Posterior cingulate gyrus (tissue), 11 donors: ENCODE results near the gene AQP2.

ENCODE experiments used
- DNase-seq, 10 donors: peaks; one replicate each; pipeline versions ENCODE4 v3.0.0 to v3.0.0-alpha.2; 2020 to 2021; ENCODE audit warnings: mixed read lengths in 3 of 10
- intact Hi-C: fragments of 100-400 bp; cut with DNase I; formaldehyde crosslinking; loops from one replicate; pipeline ENCODE4 v1.15.1; 2023

The AQP2 gene

GRCh38 chr12:49936925-49937324, 13.6 kb upstream of the AQP2 start:
- intact Hi-C loops = no loop called here
- DNase-seq = no peak

GRCh38 chr12:49937639-49938300, 12.8 kb upstream of the AQP2 start:
- intact Hi-C loops = no loop called here
- DNase-seq = peak in 2 of 10 donors; percentile 23 to 39

GRCh38 chr12:49939307-49939706, 11.2 kb upstream of the AQP2 start:
- DNase-seq = peak in 1 of 10 donors; percentile 38
- intact Hi-C loops = no loop called here

- peak in 2 of 10 donors; percentile 26 to 57 for DNase-seq
- intact Hi-C loops = no loop called here
These were observed 10.8 kb upstream of the AQP2 start for GRCh38 chr12:49939707-49940106.

- intact Hi-C loops = no loop called here
- peak in 2 of 10 donors; percentile 50 to 71 for DNase-seq
These were observed 8.7 kb upstream of the AQP2 start for GRCh38 chr12:49941556-49942511.

GRCh38 chr12:49942512-49942893, 8.0 kb upstream of the AQP2 start:
- intact Hi-C loops = no loop called here
- no peak for DNase-seq

GRCh38 chr12:49942921-49943624, 7.5 kb upstream of the AQP2 start:
- intact Hi-C loops = no loop called here
- peak in 2 of 10 donors; percentile 61 to 67 for DNase-seq

- no peak for DNase-seq
- intact Hi-C loops = no loop called here
These were observed 6.9 kb upstream of the AQP2 start for GRCh38 chr12:49943625-49943960.

- intact Hi-C loops = no loop called here
- peak in 2 of 10 donors; percentile 48 to 63 for DNase-seq
These were observed 6.5 kb upstream of the AQP2 start for GRCh38 chr12:49944046-49944445.

- intact Hi-C loops = loop anchor here (5.0 kb wide), 1 partner anchor 42 kb away; the partner anchor contains the start of gene FAIM2
These were observed 5.8 kb upstream of the AQP2 start for GRCh38 chr12:49944718-49945117.

GRCh38 chr12:49945394-49946080, 5.0 kb upstream of the AQP2 start:
- intact Hi-C loops = loop anchor here (5.0 kb wide), 1 partner anchor 43 kb away; the partner anchor contains the start of gene FAIM2
- peak; percentile 58 to 96 (median 84) for DNase-seq

More at GRCh38 chr12:49944718-49945117, 5.8 kb upstream of the AQP2 start:
- DNase-seq = peak in 2 of 10 donors; percentile 36 to 61

- intact Hi-C loops = loop anchor here (5.0 kb wide), 1 partner anchor 44 kb away; the partner anchor contains the start of gene FAIM2
These were observed 4.5 kb upstream of the AQP2 start for GRCh38 chr12:49946086-49946485.

GRCh38 chr12:49946497-49946896, 4.0 kb upstream of the AQP2 start:
- intact Hi-C loops = loop anchor here (5.0 kb wide), 1 partner anchor 44 kb away; the partner anchor contains the start of gene FAIM2

More at GRCh38 chr12:49946086-49946485, 4.5 kb upstream of the AQP2 start:
- peak in 2 of 10 donors; percentile 17 to 49 for DNase-seq

GRCh38 chr12:49947593-49948226, 2.8 kb upstream of the AQP2 start:
- intact Hi-C loops = loop anchor here (5.0 kb wide), 1 partner anchor 45 kb away; the partner anchor contains the start of gene FAIM2
- DNase-seq = peak in 1 of 10 donors; percentile 59

More at GRCh38 chr12:49946497-49946896, 4.0 kb upstream of the AQP2 start:
- DNase-seq = no peak

GRCh38 chr12:49948866-49949845, 1.4 kb upstream of the AQP2 start:
- intact Hi-C loops = loop anchor here (5.0 kb wide), 1 partner anchor 47 kb away; the partner anchor contains the start of gene FAIM2
- DNase-seq = peak in 3 of 10 donors; percentile 10 to 63 (median 56)

GRCh38 chr12:49949866-49950265, 671 bp upstream of the AQP2 start:
- intact Hi-C loops = loop anchor here (5.0 kb wide), 1 partner anchor 48 kb away; the partner anchor contains the start of gene FAIM2
- peak in 2 of 10 donors; percentile 40 to 53 for DNase-seq

GRCh38 chr12:49951411-49952240, 1.1 kb downstream of the AQP2 start:
- DNase-seq = peak in 2 of 10 donors; percentile 26 to 28
- intact Hi-C loops = no loop called here
